A549 (cell line): ENCODE data around the gene TPP2. TPM values are rescaled to one million over a fixed set of nuclear protein-coding genes. Genes with fewer than 3 reads are reported as not detected.

Experiments used
- ATAC-seq, 2 experiments: fragments of 200-7000 bp in 1 of 2; fragments of >200 bp in 1 of 2; cut with Nextera tagmentation in 1 of 2; cut with Tn5 transposase in 1 of 2; 3 replicates each; pipeline versions ENCODE4 v1.8.0 to v1.9.1; 2018 to 2020; ENCODE audit warnings: mild to moderate bottlenecking in 1 of 2, moderate library complexity in 1 of 2
- CTCF ChIA-PET: fragments of 300-600 bp; sonication (Branson Sonifier 250); formaldehyde crosslinking; extraction: SDS; loops from one replicate; lab custom pipeline; 2021; ENCODE audit warnings: antibody characterized with exemption, inconsistent platforms; lab: Yijun Ruan, JAX
- POLR2A ChIA-PET: fragments of 350-600 bp; formaldehyde crosslinking; extraction: SDS; loops from one replicate; lab custom pipeline; 2021; ENCODE audit warnings: antibody characterized with exemption, inconsistent platforms; lab: Yijun Ruan, JAX
- DNase-seq, 2 experiments: peaks; one replicate each; pipeline versions ENCODE4 v3.0.0 to v3.0.0-alpha.2; 2011 to 2016; ENCODE audit warnings: low read depth in 1 of 2, low spot score in 1 of 2
- FAIRE-seq: peaks from 2 replicates; lab custom pipeline; 2011; peaks lifted over from hg19 to GRCh38; lab: Jason Lieb, UNC
- H3K27ac ChIP-seq, 2 experiments: fragments of >200 bp; sonication (Bioruptor Twin); formaldehyde crosslinking; 3 replicates each; pipeline ENCODE4 v1.5.1; 2016 to 2017
- H3K4me1 ChIP-seq: fragments of >200 bp; sonication (Bioruptor Twin); formaldehyde crosslinking; 3 replicates; pipeline ENCODE4 v1.6.1; 2016
- H3K4me2 ChIP-seq: fragments of >200 bp; sonication (Bioruptor Twin); formaldehyde crosslinking; 3 replicates; pipeline ENCODE4 v1.6.1; 2016
- H3K4me3 ChIP-seq: fragments of >200 bp; sonication (Bioruptor Twin); formaldehyde crosslinking; 3 replicates; pipeline ENCODE4 v1.5.1; 2016
- H3K9me3 ChIP-seq: fragments of >200 bp; sonication (Bioruptor Twin); formaldehyde crosslinking; 3 replicates; pipeline ENCODE4 v1.6.1; 2016
- ATOH8 ChIP-seq: fragments of 250-450 bp; sonication (Bioruptor Pico); IDR thresholded peaks from 2 replicates; pipeline ENCODE4 v1.5.0; 2020; ENCODE audit warnings: low read depth, mild to moderate bottlenecking, moderate library complexity
- BHLHE40 ChIP-seq: IDR thresholded peaks from 2 replicates; pipeline ENCODE4 v1.6.1; 2012; ENCODE audit warnings: low read depth, low read length, inconsistent platforms
- CBX8 ChIP-seq: fragments of 200-600 bp; sonication (generic); IDR thresholded peaks from 2 replicates; pipeline ENCODE4 v1.6.1; 2016
- CHD2 ChIP-seq: fragments of 150-350 bp; IDR thresholded peaks from 2 replicates; pipeline ENCODE4 v1.6.1; 2014; ENCODE audit warnings: low read length; ENCODE audit not compliant: partially characterized antibody
- EP300 ChIP-seq, 2 experiments: fragments of >200 bp; sonication (Bioruptor Twin); formaldehyde crosslinking; IDR thresholded peaks; 2 replicates in 1 of 2; 3 replicates in 1 of 2; pipeline ENCODE4 v1.6.1; 2016 to 2017
- ESRRA ChIP-seq: fragments of 150-350 bp; IDR thresholded peaks from 2 replicates; pipeline ENCODE4 v1.6.1; 2014; ENCODE audit warnings: mild to moderate bottlenecking, low read length, borderline replicate concordance
- FOSL2 ChIP-seq, 2 experiments: fragments of 450-650 bp in 1 of 2; fragments of >200 bp in 1 of 2; sonication (Bioruptor Twin) in 1 of 2; formaldehyde crosslinking; IDR thresholded peaks; 2 replicates each; pipeline versions ENCODE4 v1.5.0 to v1.6.1; 2016 to 2020; ENCODE audit warnings: mild to moderate bottlenecking in 1 of 2, moderate library complexity in 1 of 2
- HOXB5 ChIP-seq: fragments of 250-450 bp; sonication (Bioruptor Pico); IDR thresholded peaks from 2 replicates; pipeline ENCODE4 v1.5.0; 2020; ENCODE audit warnings: mild to moderate bottlenecking, moderate library complexity
- JUN ChIP-seq, 2 experiments: fragments of >200 bp; sonication (Bioruptor Twin); formaldehyde crosslinking; IDR thresholded peaks; 2 replicates in 1 of 2; 3 replicates in 1 of 2; pipeline ENCODE4 v1.6.1; 2016 to 2017
- JUNB ChIP-seq: fragments of >200 bp; sonication (Bioruptor Twin); formaldehyde crosslinking; IDR thresholded peaks from 2 replicates; pipeline ENCODE4 v1.6.1; 2016
- KDM1A ChIP-seq: fragments of 200-600 bp; sonication (generic); IDR thresholded peaks from 2 replicates; pipeline ENCODE4 v1.6.1; 2016; ENCODE audit warnings: low read depth, mild to moderate bottlenecking
- MAX ChIP-seq: IDR thresholded peaks from 2 replicates; pipeline ENCODE4 v1.6.1; 2012
- NR3C1 ChIP-seq: fragments of >200 bp; sonication (Bioruptor Twin); formaldehyde crosslinking; IDR thresholded peaks from 3 replicates; pipeline ENCODE4 v1.6.1; 2017
- PHF8 ChIP-seq: fragments of 200-600 bp; sonication (generic); IDR thresholded peaks from 2 replicates; pipeline ENCODE4 v1.6.1; 2016; ENCODE audit warnings: low read depth, mild to moderate bottlenecking, antibody characterized with exemption, moderate library complexity, borderline replicate concordance
- POLR2AphosphoS2 ChIP-seq: conservative IDR thresholded peaks from 2 replicates; pipeline ENCODE4 v1.6.1; 2012; ENCODE audit warnings: low read length, improper control_type of control experiment, inconsistent platforms
- RCOR1 ChIP-seq: fragments of 150-350 bp; IDR thresholded peaks from 2 replicates; pipeline ENCODE4 v1.6.1; 2014; ENCODE audit warnings: antibody characterized with exemption, low read length, low read depth
- RFX5 ChIP-seq: fragments of 450-650 bp; IDR thresholded peaks from 2 replicates; pipeline ENCODE4 v1.7.1; 2014; ENCODE audit warnings: antibody characterized with exemption, mild to moderate bottlenecking, moderate library complexity
- RNF2 ChIP-seq: fragments of 200-600 bp; sonication (generic); IDR thresholded peaks from 2 replicates; pipeline ENCODE4 v1.6.1; 2016; ENCODE audit warnings: low read depth, mild to moderate bottlenecking, antibody characterized with exemption, moderate library complexity, borderline replicate concordance
- SMC3 ChIP-seq: fragments of >200 bp; sonication (Bioruptor Twin); formaldehyde crosslinking; IDR thresholded peaks from 3 replicates; pipeline ENCODE4 v1.6.1; 2018; ENCODE audit warnings: inconsistent platforms
- SREBF2 ChIP-seq: fragments of 450-650 bp; IDR thresholded peaks from 2 replicates; pipeline ENCODE4 v1.6.1; 2014; ENCODE audit warnings: mild to moderate bottlenecking, moderate library complexity
- ZSCAN20 ChIP-seq: fragments of 250-450 bp; sonication (Bioruptor Pico); IDR thresholded peaks from 2 replicates; pipeline ENCODE4 v1.8.0; 2022; ENCODE audit warnings: mild to moderate bottlenecking, moderate library complexity
- WGBS: methylation state at CpG from one replicate; pipeline ENCODE4 v1.1.6; 2017; ENCODE audit errors: missing lambda C conversion rate; 5-methylcytosine and 5-hydroxymethylcytosine counted together
- polyA plus RNA-seq, 4 experiments: library from polyadenylated mRNA; depleted of rRNA in 3 of 4; stranded (reverse); fragments of >200 nt; fragmentation: RNase III in 1 of 4; extraction: RNeasy Plus Mini Kit Qiagen cat#74134 plus additional on column Dnase treatment in 1 of 4; gene quantifications; 2 replicates in 3 of 4; 3 replicates in 1 of 4; pipeline ENCODE4 v1.2.3, GENCODE V29; 2011 to 2017
- TF ChIP-seq, protein P1 (sequence below): IDR thresholded peaks from 2 replicates; pipeline ENCODE4 v1.6.1; 2012
- TF ChIP-seq, protein P2 (sequence below): IDR thresholded peaks from 2 replicates; pipeline ENCODE4 v1.6.1; 2012; ENCODE audit warnings: low read depth, borderline replicate concordance
- TF ChIP-seq, protein P3 (sequence below): fragments of >200 bp; sonication (Bioruptor Twin); formaldehyde crosslinking; IDR thresholded peaks from 3 replicates; pipeline ENCODE4 v1.6.1; 2016
- TF ChIP-seq, protein P4 (sequence below): fragments of 250-450 bp; sonication (Bioruptor Pico); IDR thresholded peaks from 2 replicates; pipeline ENCODE4 v1.5.0; 2021; ENCODE audit warnings: mild to moderate bottlenecking, moderate library complexity, borderline replicate concordance
- TF ChIP-seq, protein P5 (sequence below): fragments of 450-650 bp; IDR thresholded peaks from 2 replicates; pipeline ENCODE4 v1.6.1; 2014; ENCODE audit warnings: antibody characterized with exemption
- TF ChIP-seq, protein P6 (sequence below): fragments of >200 bp; sonication (Bioruptor Twin); formaldehyde crosslinking; IDR thresholded peaks from 3 replicates; pipeline ENCODE4 v1.5.1; 2016

TPP2 gene
- polyA plus RNA-seq, 2 of the 4 experiments (the other 2 are of a cell fraction) = 18.6 to 28.4 TPM

- TF ChIP-seq SMC3 (no peak), JUN (IDR thresholded peaks at IDR 0.05) (no peak), KDM1A (no peak), POLR2AphosphoS2 (no peak), FOSL2 (IDR thresholded peaks at IDR 0.05) (no peak), FOSL2 (CRISPR knock-in tag; IDR thresholded peaks at IDR 0.05) (no peak), RFX5 (no peak), EP300 (IDR thresholded peaks at IDR 0.05) (no peak), ZSCAN20 (no peak), HOXB5 (CRISPR knock-in tag) (no peak), CHD2 (no peak), PHF8 (no peak), RNF2 (no peak), CBX8 (no peak), RCOR1 (no peak)
- TF ChIP-seq, protein P1, sequence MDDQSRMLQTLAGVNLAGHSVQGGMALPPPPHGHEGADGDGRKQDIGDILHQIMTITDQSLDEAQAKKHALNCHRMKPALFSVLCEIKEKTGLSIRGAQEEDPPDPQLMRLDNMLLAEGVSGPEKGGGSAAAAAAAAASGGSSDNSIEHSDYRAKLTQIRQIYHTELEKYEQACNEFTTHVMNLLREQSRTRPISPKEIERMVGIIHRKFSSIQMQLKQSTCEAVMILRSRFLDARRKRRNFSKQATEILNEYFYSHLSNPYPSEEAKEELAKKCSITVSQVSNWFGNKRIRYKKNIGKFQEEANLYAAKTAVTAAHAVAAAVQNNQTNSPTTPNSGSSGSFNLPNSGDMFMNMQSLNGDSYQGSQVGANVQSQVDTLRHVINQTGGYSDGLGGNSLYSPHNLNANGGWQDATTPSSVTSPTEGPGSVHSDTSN = no peak
- TF ChIP-seq, protein P2, sequence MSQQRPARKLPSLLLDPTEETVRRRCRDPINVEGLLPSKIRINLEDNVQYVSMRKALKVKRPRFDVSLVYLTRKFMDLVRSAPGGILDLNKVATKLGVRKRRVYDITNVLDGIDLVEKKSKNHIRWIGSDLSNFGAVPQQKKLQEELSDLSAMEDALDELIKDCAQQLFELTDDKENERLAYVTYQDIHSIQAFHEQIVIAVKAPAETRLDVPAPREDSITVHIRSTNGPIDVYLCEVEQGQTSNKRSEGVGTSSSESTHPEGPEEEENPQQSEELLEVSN = no peak
- TF ChIP-seq, protein P3, sequence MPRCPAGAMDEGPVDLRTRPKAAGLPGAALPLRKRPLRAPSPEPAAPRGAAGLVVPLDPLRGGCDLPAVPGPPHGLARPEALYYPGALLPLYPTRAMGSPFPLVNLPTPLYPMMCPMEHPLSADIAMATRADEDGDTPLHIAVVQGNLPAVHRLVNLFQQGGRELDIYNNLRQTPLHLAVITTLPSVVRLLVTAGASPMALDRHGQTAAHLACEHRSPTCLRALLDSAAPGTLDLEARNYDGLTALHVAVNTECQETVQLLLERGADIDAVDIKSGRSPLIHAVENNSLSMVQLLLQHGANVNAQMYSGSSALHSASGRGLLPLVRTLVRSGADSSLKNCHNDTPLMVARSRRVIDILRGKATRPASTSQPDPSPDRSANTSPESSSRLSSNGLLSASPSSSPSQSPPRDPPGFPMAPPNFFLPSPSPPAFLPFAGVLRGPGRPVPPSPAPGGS = no peak
- TF ChIP-seq, protein P4, sequence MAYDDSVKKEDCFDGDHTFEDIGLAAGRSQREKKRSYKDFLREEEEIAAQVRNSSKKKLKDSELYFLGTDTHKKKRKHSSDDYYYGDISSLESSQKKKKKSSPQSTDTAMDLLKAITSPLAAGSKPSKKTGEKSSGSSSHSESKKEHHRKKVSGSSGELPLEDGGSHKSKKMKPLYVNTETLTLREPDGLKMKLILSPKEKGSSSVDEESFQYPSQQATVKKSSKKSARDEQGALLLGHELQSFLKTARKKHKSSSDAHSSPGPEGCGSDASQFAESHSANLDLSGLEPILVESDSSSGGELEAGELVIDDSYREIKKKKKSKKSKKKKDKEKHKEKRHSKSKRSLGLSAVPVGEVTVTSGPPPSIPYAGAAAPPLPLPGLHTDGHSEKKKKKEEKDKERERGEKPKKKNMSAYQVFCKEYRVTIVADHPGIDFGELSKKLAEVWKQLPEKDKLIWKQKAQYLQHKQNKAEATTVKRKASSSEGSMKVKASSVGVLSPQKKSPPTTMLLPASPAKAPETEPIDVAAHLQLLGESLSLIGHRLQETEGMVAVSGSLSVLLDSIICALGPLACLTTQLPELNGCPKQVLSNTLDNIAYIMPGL (CRISPR knock-in tag) = no peak
- WGBS = 87% methylated on average over 6 of the region's 6 CpGs
- Histone ChIP-seq H3K4me2 (no peak overlapping the region), H3K4me3 (no peak overlapping the region), H3K4me1 (no peaks in the 10 kb centered on the region), H3K9me3 (no peaks in the 10 kb centered on the region), H3K27ac (no peak overlapping the region)
- POLR2A ChIA-PET = no interaction called here
- CTCF ChIA-PET = no interaction called here
- FAIRE-seq = no peak
- no peak for DNase-seq
- ATAC-seq = no peak
These were observed 45.7 kb downstream of the TPP2 start for GRCh38 chr13:102642475-102642874.

DNA sequence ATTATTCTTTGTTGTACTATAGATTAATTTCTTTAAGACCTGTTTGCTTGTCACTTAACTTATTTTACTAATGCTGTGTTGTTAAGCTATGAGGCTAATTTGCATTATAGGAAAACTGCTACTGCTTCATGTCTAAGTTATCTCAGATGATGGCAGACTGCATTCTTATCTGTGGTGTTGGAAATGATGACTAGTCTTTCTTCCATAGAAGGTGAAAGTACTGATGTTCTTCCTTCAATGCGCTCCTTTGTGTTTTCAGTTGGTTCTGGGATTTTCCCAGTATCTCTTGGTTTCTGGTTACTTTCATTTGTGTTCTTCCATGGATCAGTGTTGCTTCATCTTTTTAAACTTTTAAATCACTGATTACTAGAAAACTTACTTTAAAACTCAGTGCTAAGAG lies 46.9 kb downstream of the TPP2 start:
- ChIA-PET POLR2A (interaction anchor here (0.6 kb wide), 1 partner anchor 23 kb away, joined by 12 read pairs; no protein-coding TSS in a partner anchor), CTCF (no interaction called here)
- Histone ChIP-seq H3K4me3 (no peak overlapping the region), H3K4me1 (no peaks in the 10 kb centered on the region), H3K4me2 (no peak overlapping the region), H3K9me3 (no peaks in the 10 kb centered on the region), H3K27ac (no peak overlapping the region)
- ATAC-seq (no peak), FAIRE-seq (no peak), DNase-seq (no peak)
- WGBS = 91% methylated on average over 1 of the region's 1 CpG
- no peak for TF ChIP-seq ESRRA
- TF ChIP-seq, protein P5, sequence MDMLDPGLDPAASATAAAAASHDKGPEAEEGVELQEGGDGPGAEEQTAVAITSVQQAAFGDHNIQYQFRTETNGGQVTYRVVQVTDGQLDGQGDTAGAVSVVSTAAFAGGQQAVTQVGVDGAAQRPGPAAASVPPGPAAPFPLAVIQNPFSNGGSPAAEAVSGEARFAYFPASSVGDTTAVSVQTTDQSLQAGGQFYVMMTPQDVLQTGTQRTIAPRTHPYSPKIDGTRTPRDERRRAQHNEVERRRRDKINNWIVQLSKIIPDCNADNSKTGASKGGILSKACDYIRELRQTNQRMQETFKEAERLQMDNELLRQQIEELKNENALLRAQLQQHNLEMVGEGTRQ = no peak
- no peak for TF ChIP-seq POLR2AphosphoS2
- TF ChIP-seq, protein P6, sequence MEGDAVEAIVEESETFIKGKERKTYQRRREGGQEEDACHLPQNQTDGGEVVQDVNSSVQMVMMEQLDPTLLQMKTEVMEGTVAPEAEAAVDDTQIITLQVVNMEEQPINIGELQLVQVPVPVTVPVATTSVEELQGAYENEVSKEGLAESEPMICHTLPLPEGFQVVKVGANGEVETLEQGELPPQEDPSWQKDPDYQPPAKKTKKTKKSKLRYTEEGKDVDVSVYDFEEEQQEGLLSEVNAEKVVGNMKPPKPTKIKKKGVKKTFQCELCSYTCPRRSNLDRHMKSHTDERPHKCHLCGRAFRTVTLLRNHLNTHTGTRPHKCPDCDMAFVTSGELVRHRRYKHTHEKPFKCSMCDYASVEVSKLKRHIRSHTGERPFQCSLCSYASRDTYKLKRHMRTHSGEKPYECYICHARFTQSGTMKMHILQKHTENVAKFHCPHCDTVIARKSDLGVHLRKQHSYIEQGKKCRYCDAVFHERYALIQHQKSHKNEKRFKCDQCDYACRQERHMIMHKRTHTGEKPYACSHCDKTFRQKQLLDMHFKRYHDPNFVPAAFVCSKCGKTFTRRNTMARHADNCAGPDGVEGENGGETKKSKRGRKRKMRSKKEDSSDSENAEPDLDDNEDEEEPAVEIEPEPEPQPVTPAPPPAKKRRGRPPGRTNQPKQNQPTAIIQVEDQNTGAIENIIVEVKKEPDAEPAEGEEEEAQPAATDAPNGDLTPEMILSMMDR = no peak
- TF ChIP-seq, protein P1 = no peak
- no peak for TF ChIP-seq SREBF2
- no peak for TF ChIP-seq BHLHE40
- no peak for TF ChIP-seq ATOH8 (CRISPR knock-in tag)
- TF ChIP-seq KDM1A = no peak
- TF ChIP-seq MAX = no peak
- TF ChIP-seq JUNB = no peak
- no peak for TF ChIP-seq NR3C1
